Measurements from ENCODE around the gene ANKUB1. TPM values are rescaled to one million over a fixed set of nuclear protein-coding genes. Genes with fewer than 3 reads are reported as not detected.

ANKUB1 gene
- total RNA-seq, 1 donor from 2014 or later: 0.13 TPM

- no peak overlapping the region for H3K27ac Mint-ChIP-seq
- no peak for DNase-seq (ENCODE audit: low spot score in 2 of 2, unreplicated experiment in 2 of 2)
- H3K9me3 Mint-ChIP-seq: peaks cover 10% of the 10 kb centered on the region
- no peak overlapping the region for H3K4me3 Mint-ChIP-seq
- H3K36me3 Mint-ChIP-seq: peaks cover 1% of the 10 kb centered on the region
- H3K27me3 Mint-ChIP-seq (ENCODE audit: low read depth): no peaks in the 10 kb centered on the region
- H3K4me1 Mint-ChIP-seq: peaks cover 20% of the 10 kb centered on the region
- no peak for TF ChIP-seq CTCF (IDR thresholded peaks at IDR 0.05; ENCODE audit: unreplicated experiment)
These were observed 10.6 kb downstream of the ANKUB1 start for GRCh38 chr3:149781741-149782140.

GRCh38 chr3:149781211-149781610 lies 11.1 kb downstream of the ANKUB1 start:
- Mint-ChIP-seq H3K27me3 (ENCODE audit: low read depth) (no peaks in the 10 kb centered on the region), H3K36me3 (no peaks in the 10 kb centered on the region), H3K27ac (no peak overlapping the region), H3K4me3 (no peak overlapping the region), H3K9me3 (peaks cover 5% of the 10 kb centered on the region), H3K4me1 (peaks cover 20% of the 10 kb centered on the region)
- DNase-seq (ENCODE audit: low spot score in 2 of 2, unreplicated experiment in 2 of 2): no peak
- TF ChIP-seq CTCF (IDR thresholded peaks at IDR 0.05; ENCODE audit: unreplicated experiment): no peak

GRCh38 chr3:149777414-149778214 lies 14.7 kb downstream of the ANKUB1 start:
- Mint-ChIP-seq H3K36me3 (no peaks in the 10 kb centered on the region), H3K4me3 (no peak overlapping the region), H3K27ac (no peak overlapping the region), H3K4me1 (peaks cover 3% of the 10 kb centered on the region), H3K9me3 (peaks cover 4% of the 10 kb centered on the region), H3K27me3 (ENCODE audit: low read depth) (no peaks in the 10 kb centered on the region)
- DNase-seq (ENCODE audit: low spot score in 2 of 2, unreplicated experiment in 2 of 2): no peak
- no peak for TF ChIP-seq CTCF (IDR thresholded peaks at IDR 0.05; ENCODE audit: unreplicated experiment)

- Mint-ChIP-seq H3K4me1 (peaks cover 3% of the 10 kb centered on the region), H3K27ac (no peak overlapping the region), H3K27me3 (ENCODE audit: low read depth) (no peaks in the 10 kb centered on the region), H3K36me3 (no peaks in the 10 kb centered on the region), H3K4me3 (no peak overlapping the region), H3K9me3 (peaks cover 4% of the 10 kb centered on the region)
- no peak for DNase-seq (ENCODE audit: low spot score in 2 of 2, unreplicated experiment in 2 of 2)
- TF ChIP-seq CTCF (IDR thresholded peaks at IDR 0.05; ENCODE audit: unreplicated experiment): no peak
These were observed 16.2 kb downstream of the ANKUB1 start for GRCh38 chr3:149776170-149776569.

GRCh38 chr3:149772861-149773260 lies 19.5 kb downstream of the ANKUB1 start:
- Mint-ChIP-seq H3K4me1 (peaks cover 3% of the 10 kb centered on the region), H3K27me3 (ENCODE audit: low read depth) (no peaks in the 10 kb centered on the region), H3K27ac (no peak overlapping the region), H3K36me3 (no peaks in the 10 kb centered on the region), H3K4me3 (no peak overlapping the region), H3K9me3 (peaks cover 4% of the 10 kb centered on the region)
- no peak for TF ChIP-seq CTCF (IDR thresholded peaks at IDR 0.05; ENCODE audit: unreplicated experiment)
- DNase-seq (ENCODE audit: low spot score in 2 of 2, unreplicated experiment in 2 of 2): no peak

All from mesothelial cell of epicardium (in vitro differentiated cells).